PC-3 (cell line): ENCODE results near the gene MOB3A.

Experiments used
- CTCF ChIP-seq: fragments of 300-600 bp; sonication (generic); conservative IDR thresholded peaks from 2 replicates; pipeline ENCODE4 v1.5.1; 2017; ENCODE audit warnings: antibody characterized with exemption, low read depth, mild to moderate bottlenecking, low read length
- EZH2 ChIP-seq: fragments of 300-600 bp; sonication (generic); IDR thresholded peaks from one replicate; pipeline ENCODE4 v1.6.1; 2017; ENCODE audit warnings: antibody characterized with exemption, mild to moderate bottlenecking, low read length; ENCODE audit not compliant: unreplicated experiment
- EZH2phosphoT487 ChIP-seq: fragments of 300-600 bp; sonication (generic); IDR thresholded peaks from 2 replicates; pipeline ENCODE4 v1.6.1; 2018; ENCODE audit warnings: mild to moderate bottlenecking, antibody characterized with exemption, low read length, borderline replicate concordance

DNA sequence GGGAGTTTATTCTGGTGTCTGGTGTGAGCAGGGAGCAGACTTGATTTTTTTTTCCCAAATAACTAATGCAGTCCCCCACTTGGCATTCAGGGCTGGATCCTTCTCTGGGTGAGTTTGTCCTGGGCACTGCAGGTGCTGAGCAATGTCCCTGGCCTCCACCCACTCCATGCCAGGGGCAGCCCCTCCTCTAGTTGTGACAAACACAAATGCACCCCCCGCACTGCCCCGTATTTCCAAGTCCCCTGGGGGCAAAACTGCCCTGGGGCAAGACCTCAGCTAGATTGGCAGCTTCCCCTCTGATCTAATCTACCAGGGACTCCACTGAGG is 6.4 kb downstream of the MOB3A start:
- TF ChIP-seq CTCF (no peak), EZH2 (no peak), EZH2phosphoT487 (no peak)
